ENCODE data around the gene TMC5. TPM values are rescaled to one million over a fixed set of nuclear protein-coding genes. Genes with fewer than 3 reads are reported as not detected.

The TMC5 gene
- polyA plus RNA-seq, 1 of the 3 experiments (the other 2 are of a cell fraction): not detected

DNA sequence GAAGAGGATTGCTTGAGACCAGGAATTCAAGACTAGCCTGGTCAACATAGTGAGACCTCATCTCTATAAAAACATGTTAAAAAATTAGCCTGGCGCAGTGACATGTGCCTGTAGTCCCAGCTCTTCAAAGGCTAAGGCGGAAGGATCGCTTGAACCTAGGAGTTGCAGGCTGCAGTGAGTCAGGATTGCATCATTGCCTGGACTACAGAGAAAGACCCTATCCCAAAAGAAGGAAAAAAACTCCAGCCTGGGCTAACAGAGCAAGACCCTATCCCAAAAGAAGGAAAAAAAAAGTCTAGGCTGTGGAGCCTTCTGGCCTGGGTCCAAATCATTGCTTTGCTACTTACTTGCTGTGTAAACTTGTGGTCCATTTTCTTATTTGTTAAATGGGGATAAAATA is 111.0 kb downstream of the TMC5 start:
- Histone ChIP-seq H3F3A (replicated peaks; ENCODE audit: insufficient read depth) (no peaks in the 10 kb centered on the region), H3K9ac (no peak overlapping the region), H3K4me2 (no peak overlapping the region), H3K4me3 (ENCODE audit: low read depth in 2 of 2, low read length in 1 of 2) (no peak overlapping the region), H3K4me1 (ENCODE audit: control insufficient read depth in 1 of 2, insufficient read depth in 2 of 2, low read depth in 1 of 2, low read length in 1 of 2) (peaks cover 7 to 8% of the 10 kb centered on the region in 2 experiments; a peak in 2 of 4 replicates), H3K27ac (ENCODE audit: low read depth in 2 of 2, low read length in 1 of 2) (no peak overlapping the region), H3K36me3 (replicated peaks in 1 of 2; ENCODE audit: control insufficient read depth in 1 of 2, insufficient read depth in 2 of 2, low read length in 1 of 2) (peaks cover 31 to 32% of the 10 kb centered on the region in 2 experiments), H2AFZ (ENCODE audit: low read depth) (no peak overlapping the region), H3K9me2 (no peaks in the 10 kb centered on the region), H3K9me3 (no peaks in the 10 kb centered on the region), H3K79me2 (ENCODE audit: insufficient read depth) (peaks cover 45% of the 10 kb centered on the region), H3K27me3 (ENCODE audit: insufficient read depth) (no peaks in the 10 kb centered on the region), H4K20me1 (ENCODE audit: insufficient read depth) (no peaks in the 10 kb centered on the region)
- POLR2A ChIA-PET: no interaction called here
- TF ChIP-seq RFX5 (IDR thresholded peaks at IDR 0.05; ENCODE audit: low read length) (no peak), EZH2phosphoT487 (IDR thresholded peaks at IDR 0.05; ENCODE audit: borderline replicate concordance, low read depth) (no peak), CHD2 (IDR thresholded peaks at IDR 0.05; ENCODE audit: low read length, partially characterized antibody) (no peak), MXI1 (IDR thresholded peaks at IDR 0.05; ENCODE audit: low read depth, low read length) (no peak), TAF1 (IDR thresholded peaks at IDR 0.05; ENCODE audit: borderline replicate concordance, low read depth, low read length) (no peak), NFIC (IDR thresholded peaks at IDR 0.05; ENCODE audit: borderline replicate concordance) (no peak), JUND (IDR thresholded peaks at IDR 0.05) (no peak), GATA2 (CRISPR knock-in tag; IDR thresholded peaks at IDR 0.05) (no peak), RXRA (IDR thresholded peaks at IDR 0.05; ENCODE audit: borderline replicate concordance, low read depth) (no peak), SIN3A (IDR thresholded peaks at IDR 0.05; ENCODE audit: borderline replicate concordance, low read depth, low read length) (no peak), FOSL2 (IDR thresholded peaks at IDR 0.05; ENCODE audit: borderline replicate concordance, low read depth) (no peak)
- TF ChIP-seq, protein P1, sequence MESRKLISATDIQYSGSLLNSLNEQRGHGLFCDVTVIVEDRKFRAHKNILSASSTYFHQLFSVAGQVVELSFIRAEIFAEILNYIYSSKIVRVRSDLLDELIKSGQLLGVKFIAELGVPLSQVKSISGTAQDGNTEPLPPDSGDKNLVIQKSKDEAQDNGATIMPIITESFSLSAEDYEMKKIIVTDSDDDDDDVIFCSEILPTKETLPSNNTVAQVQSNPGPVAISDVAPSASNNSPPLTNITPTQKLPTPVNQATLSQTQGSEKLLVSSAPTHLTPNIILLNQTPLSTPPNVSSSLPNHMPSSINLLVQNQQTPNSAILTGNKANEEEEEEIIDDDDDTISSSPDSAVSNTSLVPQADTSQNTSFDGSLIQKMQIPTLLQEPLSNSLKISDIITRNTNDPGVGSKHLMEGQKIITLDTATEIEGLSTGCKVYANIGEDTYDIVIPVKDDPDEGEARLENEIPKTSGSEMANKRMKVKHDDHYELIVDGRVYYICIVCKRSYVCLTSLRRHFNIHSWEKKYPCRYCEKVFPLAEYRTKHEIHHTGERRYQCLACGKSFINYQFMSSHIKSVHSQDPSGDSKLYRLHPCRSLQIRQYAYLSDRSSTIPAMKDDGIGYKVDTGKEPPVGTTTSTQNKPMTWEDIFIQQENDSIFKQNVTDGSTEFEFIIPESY (IDR thresholded peaks at IDR 0.05; ENCODE audit: borderline replicate concordance, low read depth): no peak
- TF ChIP-seq, protein P2, sequence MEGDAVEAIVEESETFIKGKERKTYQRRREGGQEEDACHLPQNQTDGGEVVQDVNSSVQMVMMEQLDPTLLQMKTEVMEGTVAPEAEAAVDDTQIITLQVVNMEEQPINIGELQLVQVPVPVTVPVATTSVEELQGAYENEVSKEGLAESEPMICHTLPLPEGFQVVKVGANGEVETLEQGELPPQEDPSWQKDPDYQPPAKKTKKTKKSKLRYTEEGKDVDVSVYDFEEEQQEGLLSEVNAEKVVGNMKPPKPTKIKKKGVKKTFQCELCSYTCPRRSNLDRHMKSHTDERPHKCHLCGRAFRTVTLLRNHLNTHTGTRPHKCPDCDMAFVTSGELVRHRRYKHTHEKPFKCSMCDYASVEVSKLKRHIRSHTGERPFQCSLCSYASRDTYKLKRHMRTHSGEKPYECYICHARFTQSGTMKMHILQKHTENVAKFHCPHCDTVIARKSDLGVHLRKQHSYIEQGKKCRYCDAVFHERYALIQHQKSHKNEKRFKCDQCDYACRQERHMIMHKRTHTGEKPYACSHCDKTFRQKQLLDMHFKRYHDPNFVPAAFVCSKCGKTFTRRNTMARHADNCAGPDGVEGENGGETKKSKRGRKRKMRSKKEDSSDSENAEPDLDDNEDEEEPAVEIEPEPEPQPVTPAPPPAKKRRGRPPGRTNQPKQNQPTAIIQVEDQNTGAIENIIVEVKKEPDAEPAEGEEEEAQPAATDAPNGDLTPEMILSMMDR (IDR thresholded peaks at IDR 0.05): no peak
- TF ChIP-seq, protein P3, sequence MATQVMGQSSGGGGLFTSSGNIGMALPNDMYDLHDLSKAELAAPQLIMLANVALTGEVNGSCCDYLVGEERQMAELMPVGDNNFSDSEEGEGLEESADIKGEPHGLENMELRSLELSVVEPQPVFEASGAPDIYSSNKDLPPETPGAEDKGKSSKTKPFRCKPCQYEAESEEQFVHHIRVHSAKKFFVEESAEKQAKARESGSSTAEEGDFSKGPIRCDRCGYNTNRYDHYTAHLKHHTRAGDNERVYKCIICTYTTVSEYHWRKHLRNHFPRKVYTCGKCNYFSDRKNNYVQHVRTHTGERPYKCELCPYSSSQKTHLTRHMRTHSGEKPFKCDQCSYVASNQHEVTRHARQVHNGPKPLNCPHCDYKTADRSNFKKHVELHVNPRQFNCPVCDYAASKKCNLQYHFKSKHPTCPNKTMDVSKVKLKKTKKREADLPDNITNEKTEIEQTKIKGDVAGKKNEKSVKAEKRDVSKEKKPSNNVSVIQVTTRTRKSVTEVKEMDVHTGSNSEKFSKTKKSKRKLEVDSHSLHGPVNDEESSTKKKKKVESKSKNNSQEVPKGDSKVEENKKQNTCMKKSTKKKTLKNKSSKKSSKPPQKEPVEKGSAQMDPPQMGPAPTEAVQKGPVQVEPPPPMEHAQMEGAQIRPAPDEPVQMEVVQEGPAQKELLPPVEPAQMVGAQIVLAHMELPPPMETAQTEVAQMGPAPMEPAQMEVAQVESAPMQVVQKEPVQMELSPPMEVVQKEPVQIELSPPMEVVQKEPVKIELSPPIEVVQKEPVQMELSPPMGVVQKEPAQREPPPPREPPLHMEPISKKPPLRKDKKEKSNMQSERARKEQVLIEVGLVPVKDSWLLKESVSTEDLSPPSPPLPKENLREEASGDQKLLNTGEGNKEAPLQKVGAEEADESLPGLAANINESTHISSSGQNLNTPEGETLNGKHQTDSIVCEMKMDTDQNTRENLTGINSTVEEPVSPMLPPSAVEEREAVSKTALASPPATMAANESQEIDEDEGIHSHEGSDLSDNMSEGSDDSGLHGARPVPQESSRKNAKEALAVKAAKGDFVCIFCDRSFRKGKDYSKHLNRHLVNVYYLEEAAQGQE (IDR thresholded peaks at IDR 0.05; ENCODE audit: low read depth, low read length): no peak
- TF ChIP-seq, protein P4, sequence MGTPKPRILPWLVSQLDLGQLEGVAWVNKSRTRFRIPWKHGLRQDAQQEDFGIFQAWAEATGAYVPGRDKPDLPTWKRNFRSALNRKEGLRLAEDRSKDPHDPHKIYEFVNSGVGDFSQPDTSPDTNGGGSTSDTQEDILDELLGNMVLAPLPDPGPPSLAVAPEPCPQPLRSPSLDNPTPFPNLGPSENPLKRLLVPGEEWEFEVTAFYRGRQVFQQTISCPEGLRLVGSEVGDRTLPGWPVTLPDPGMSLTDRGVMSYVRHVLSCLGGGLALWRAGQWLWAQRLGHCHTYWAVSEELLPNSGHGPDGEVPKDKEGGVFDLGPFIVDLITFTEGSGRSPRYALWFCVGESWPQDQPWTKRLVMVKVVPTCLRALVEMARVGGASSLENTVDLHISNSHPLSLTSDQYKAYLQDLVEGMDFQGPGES (IDR thresholded peaks at IDR 0.05; ENCODE audit: low read depth, low read length): no peak
- WGBS (ENCODE audit: low lambda C conversion rate): 100% methylated on average over 3 of the region's 3 CpGs
- no peak for DNase-seq
- CTCF ChIA-PET: interaction anchor here (1.1 to 1.2 kb wide), 3 partner anchors 10 to 443 kb away, joined by 3 to 5 read pairs (median 4); no protein-coding TSS in a partner anchor

All from SK-N-SH (cell line).